Stimulated activated CD4-positive, alpha-beta T cell treated with anti-CD3 and anti-CD28 coated beads, Interleukin-1b, Interleukin-23, amount 100 ng/mL, for 24 hours (primary cell): ENCODE measurements around the gene BAZ1B.
"Not testable (repeated sequence)": the region's sequence is repeated elsewhere in the genome, so short reads cannot be mapped to it uniquely, and the experiment has no call there.

Source experiments
- DNase-seq, 4 experiments: peaks; one replicate each; pipeline ENCODE4 v3.0.0-alpha.2; 2020; ENCODE audit warnings: low read depth in 4 of 4, low spot score in 1 of 4

Gene BAZ1B

GRCh38 chr7:73427902-73428787 lies 93.9 kb downstream of the BAZ1B start:
- no peak for DNase-seq

- no peak for DNase-seq
Measured at GRCh38 chr7:73426016-73426415, 96.1 kb downstream of the BAZ1B start.

GRCh38 chr7:73425356-73425983 lies 96.6 kb downstream of the BAZ1B start:
- no peak for DNase-seq

- DNase-seq = no peak
Measured at GRCh38 chr7:73424489-73424885, 97.6 kb downstream of the BAZ1B start.

- no peak for DNase-seq
Measured at GRCh38 chr7:73423519-73424488, 98.3 kb downstream of the BAZ1B start.

GRCh38 chr7:73420610-73421009 lies 101.5 kb downstream of the BAZ1B start:
- not testable (repeated sequence) for DNase-seq

GRCh38 chr7:73420016-73420415 lies 102.1 kb downstream of the BAZ1B start:
- DNase-seq = not testable (repeated sequence)

GRCh38 chr7:73418113-73418703 lies 103.9 kb downstream of the BAZ1B start:
- DNase-seq = no peak

- not testable (repeated sequence) for DNase-seq
Measured at GRCh38 chr7:73410541-73411131, 111.5 kb downstream of the BAZ1B start.

GRCh38 chr7:73404860-73405259 lies 117.2 kb downstream of the BAZ1B start:
- DNase-seq = not testable (repeated sequence)

- DNase-seq = peak in 3 of 4 experiments; percentile 21 to 59 (median 55)
Measured at GRCh38 chr7:73399185-73400050, 122.7 kb downstream of the BAZ1B start.

GRCh38 chr7:73397521-73398281 lies 124.4 kb downstream of the BAZ1B start:
- no peak for DNase-seq

- DNase-seq = no peak
Measured at GRCh38 chr7:73395538-73396503, 126.3 kb downstream of the BAZ1B start.

GRCh38 chr7:73394422-73394821 lies 127.7 kb downstream of the BAZ1B start:
- DNase-seq = no peak

- no peak for DNase-seq
Measured at GRCh38 chr7:73391396-73391795, 130.7 kb downstream of the BAZ1B start.
